ENCODE results near the gene ZNF580. TPM values are rescaled to one million over a fixed set of nuclear protein-coding genes. Genes with fewer than 3 reads are reported as not detected.

Gene ZNF580
- total RNA-seq, 1 donor from 2014 or later, result 163 TPM

DNA sequence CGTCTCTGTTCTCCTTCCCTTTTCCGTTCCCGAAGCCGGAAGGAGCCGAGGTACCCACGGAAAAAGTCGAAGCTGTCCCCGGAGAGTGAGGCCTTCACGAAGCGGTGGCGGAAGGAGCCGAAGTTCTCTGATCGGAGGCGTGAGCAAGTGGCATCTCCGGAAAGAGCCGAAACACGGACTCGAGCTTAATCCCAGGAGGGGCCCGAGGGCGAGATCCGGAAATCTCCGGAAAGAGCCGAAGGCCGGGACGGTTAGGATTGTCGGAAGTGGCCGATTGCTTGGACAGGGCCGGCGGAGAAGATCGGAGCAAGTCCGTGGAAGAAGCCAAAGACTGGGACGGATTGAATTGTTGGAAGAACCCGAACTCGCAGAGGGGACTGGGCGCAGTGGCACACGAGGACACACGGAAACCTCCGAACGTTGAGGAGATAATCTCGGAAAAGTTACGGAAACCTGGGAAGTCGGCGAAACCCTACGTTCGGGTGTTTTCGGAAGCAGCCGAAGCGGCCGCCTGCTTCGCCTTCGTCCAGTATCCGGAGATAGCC lies 13.6 kb downstream of the ZNF580 start:
- no peak for TF ChIP-seq CTCF (IDR thresholded peaks at IDR 0.05)
- H3K4me1 ChIP-seq, result peaks cover 21 to 37% of the 10 kb centered on the region in 2 donors
- intact Hi-C loops (cut with DNase I), result loop anchor here (1.0 to 10.0 kb wide), 6 partner anchors 20 to 1460 kb away; partner anchors contain the start of genes EPN1, LENG8, PPP1R12C and PPP6R1

GRCh38 chr19:55654868-55655647 lies 14.3 kb downstream of the ZNF580 start, which contains the start of gene U2AF2:
Gene U2AF2, plus strand, starts transcription at chr19:55655035. Its CDS starts 70 bp downstream, at chr19:55655105.
- Histone ChIP-seq H3K36me3 (peaks cover 10 to 11% of the 10 kb centered on the region in 2 donors), H3K4me1 (peaks cover 21 to 41% of the 10 kb centered on the region in 2 donors), H3K9me3 (no peaks in the 10 kb centered on the region), H3K27ac (peak within 1 kb of the TSS; percentile 97), H3K27me3 (no peaks in the 10 kb centered on the region), H3K4me3 (peak within 1 kb of the TSS; percentile 77 to 89)
- TF ChIP-seq CTCF (IDR thresholded peaks at IDR 0.05), result no peak
- intact Hi-C loops (cut with DNase I), result loop anchor here (1.0 to 10.0 kb wide), 6 partner anchors 20 to 1460 kb away; partner anchors contain the start of genes EPN1, LENG8, PPP1R12C and PPP6R1
- DNase-seq (ENCODE audit: low spot score in 2 of 2), result peak; percentile 79 to 97

More for the DNA sequence above, 13.6 kb downstream of the ZNF580 start:
- H3K9me3 ChIP-seq, result no peaks in the 10 kb centered on the region
- peak overlapping the region; percentile 77 to 89 for H3K4me3 ChIP-seq
- peak; percentile 98 to 100 for DNase-seq (ENCODE audit: low spot score in 2 of 2)
- peak overlapping the region; percentile 97 for H3K27ac ChIP-seq
- no peaks in the 10 kb centered on the region for H3K27me3 ChIP-seq
- peaks cover 4% of the 10 kb centered on the region in 2 donors for H3K36me3 ChIP-seq

- H3K4me3 ChIP-seq, result peak overlapping the region; percentile 77 to 89
Observed at GRCh38 chr19:55655648-55656040, 14.8 kb downstream of the ZNF580 start.

GRCh38 chr19:55656552-55656951 lies 15.8 kb downstream of the ZNF580 start:
- Histone ChIP-seq H3K27me3 (no peaks in the 10 kb centered on the region), H3K27ac (no peak overlapping the region), H3K4me1 (peaks cover 21 to 41% of the 10 kb centered on the region in 2 donors), H3K9me3 (no peaks in the 10 kb centered on the region), H3K36me3 (peaks cover 25% of the 10 kb centered on the region in 2 donors), H3K4me3 (peak overlapping the region; percentile 77 to 89)
- DNase-seq (ENCODE audit: low spot score in 2 of 2), result no peak
- no peak for TF ChIP-seq CTCF (IDR thresholded peaks at IDR 0.05)
- intact Hi-C loops (cut with DNase I), result loop anchor here (10.0 kb wide), 2 partner anchors 542 to 1462 kb away; partner anchors contain the start of genes PPP1R12C and TSEN34

More at GRCh38 chr19:55655648-55656040, 14.8 kb downstream of the ZNF580 start:
- Histone ChIP-seq H3K27ac (peak overlapping the region; percentile 97), H3K36me3 (peaks cover 16% of the 10 kb centered on the region in 2 donors), H3K4me1 (peaks cover 21 to 41% of the 10 kb centered on the region in 2 donors), H3K9me3 (no peaks in the 10 kb centered on the region), H3K27me3 (no peaks in the 10 kb centered on the region)
- intact Hi-C loops (cut with DNase I), result loop anchor here (2.0 to 10.0 kb wide), 4 partner anchors 19 to 1461 kb away; partner anchors contain the start of genes EPN1, PPP1R12C, TSEN34 and ZNF784
- no peak for TF ChIP-seq CTCF (IDR thresholded peaks at IDR 0.05)
- DNase-seq (ENCODE audit: low spot score in 2 of 2), result no peak

- intact Hi-C loops (cut with DNase I), result loop anchor here (10.0 kb wide), 2 partner anchors 542 to 1462 kb away; partner anchors contain the start of genes PPP1R12C and TSEN34
- H3K4me3 ChIP-seq, result peak overlapping the region; percentile 77 to 89
- peaks cover 31 to 32% of the 10 kb centered on the region in 2 donors for H3K36me3 ChIP-seq
- peaks cover 21 to 41% of the 10 kb centered on the region in 2 donors for H3K4me1 ChIP-seq
- no peak for DNase-seq (ENCODE audit: low spot score in 2 of 2)
- H3K27ac ChIP-seq, result no peak overlapping the region
- H3K27me3 ChIP-seq, result no peaks in the 10 kb centered on the region
- TF ChIP-seq CTCF (IDR thresholded peaks at IDR 0.05), result no peak
- no peaks in the 10 kb centered on the region for H3K9me3 ChIP-seq
Observed at GRCh38 chr19:55656988-55657747, 16.4 kb downstream of the ZNF580 start.

Data from ascending aorta (tissue), 2 donors.